ENCODE measurements around the gene SIL1. TPM values are rescaled to one million over a fixed set of nuclear protein-coding genes. Genes with fewer than 3 reads are reported as not detected.

SIL1 gene
- polyA plus RNA-seq, 1 experiment: 90.5 TPM

DNA sequence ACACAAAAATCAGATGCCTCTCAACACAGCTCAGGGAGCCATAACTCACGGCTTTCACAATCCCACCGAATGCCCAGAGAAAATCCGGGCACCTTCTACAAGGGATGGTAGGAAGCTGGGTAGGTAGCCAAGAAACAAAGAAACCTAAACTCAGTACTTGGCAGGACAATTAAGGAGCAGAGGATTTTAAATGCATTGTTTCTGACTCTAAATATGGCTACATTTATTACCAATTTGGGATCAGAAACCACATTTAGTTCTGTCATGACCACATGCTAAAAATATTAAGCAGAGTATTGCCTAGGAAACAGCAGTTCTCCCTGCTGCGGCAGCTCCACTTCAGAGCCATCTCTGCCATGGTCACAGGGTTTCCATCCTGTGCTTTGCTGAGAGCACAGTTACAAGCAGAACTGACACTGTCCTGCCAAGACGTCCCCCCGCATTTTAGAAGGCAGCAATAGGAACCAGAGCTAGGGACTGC, 57.5 kb downstream of the SIL1 start:
- no peaks in the 10 kb centered on the region for H3K36me3 ChIP-seq (ENCODE audit: control insufficient read depth, insufficient read depth, low read length)
- POLR2A ChIA-PET: no interaction called here
- TF ChIP-seq, protein P1, sequence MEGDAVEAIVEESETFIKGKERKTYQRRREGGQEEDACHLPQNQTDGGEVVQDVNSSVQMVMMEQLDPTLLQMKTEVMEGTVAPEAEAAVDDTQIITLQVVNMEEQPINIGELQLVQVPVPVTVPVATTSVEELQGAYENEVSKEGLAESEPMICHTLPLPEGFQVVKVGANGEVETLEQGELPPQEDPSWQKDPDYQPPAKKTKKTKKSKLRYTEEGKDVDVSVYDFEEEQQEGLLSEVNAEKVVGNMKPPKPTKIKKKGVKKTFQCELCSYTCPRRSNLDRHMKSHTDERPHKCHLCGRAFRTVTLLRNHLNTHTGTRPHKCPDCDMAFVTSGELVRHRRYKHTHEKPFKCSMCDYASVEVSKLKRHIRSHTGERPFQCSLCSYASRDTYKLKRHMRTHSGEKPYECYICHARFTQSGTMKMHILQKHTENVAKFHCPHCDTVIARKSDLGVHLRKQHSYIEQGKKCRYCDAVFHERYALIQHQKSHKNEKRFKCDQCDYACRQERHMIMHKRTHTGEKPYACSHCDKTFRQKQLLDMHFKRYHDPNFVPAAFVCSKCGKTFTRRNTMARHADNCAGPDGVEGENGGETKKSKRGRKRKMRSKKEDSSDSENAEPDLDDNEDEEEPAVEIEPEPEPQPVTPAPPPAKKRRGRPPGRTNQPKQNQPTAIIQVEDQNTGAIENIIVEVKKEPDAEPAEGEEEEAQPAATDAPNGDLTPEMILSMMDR (IDR thresholded peaks at IDR 0.05; ENCODE audit: insufficient read depth, low read depth, low read length): no peak
- no peak overlapping the region for H3K4me3 ChIP-seq (ENCODE audit: low read depth, low read length)
- DNase-seq (ENCODE audit: low read depth): peak; percentile 56
- no peaks in the 10 kb centered on the region for H3K27me3 ChIP-seq (ENCODE audit: control insufficient read depth, insufficient read depth, low read length)
- CTCF ChIA-PET: interaction anchor here (0.5 to 1.4 kb wide), 3 partner anchors 9 to 338 kb away, joined by 3 to 6 read pairs (median 4); no protein-coding TSS in a partner anchor

DNA sequence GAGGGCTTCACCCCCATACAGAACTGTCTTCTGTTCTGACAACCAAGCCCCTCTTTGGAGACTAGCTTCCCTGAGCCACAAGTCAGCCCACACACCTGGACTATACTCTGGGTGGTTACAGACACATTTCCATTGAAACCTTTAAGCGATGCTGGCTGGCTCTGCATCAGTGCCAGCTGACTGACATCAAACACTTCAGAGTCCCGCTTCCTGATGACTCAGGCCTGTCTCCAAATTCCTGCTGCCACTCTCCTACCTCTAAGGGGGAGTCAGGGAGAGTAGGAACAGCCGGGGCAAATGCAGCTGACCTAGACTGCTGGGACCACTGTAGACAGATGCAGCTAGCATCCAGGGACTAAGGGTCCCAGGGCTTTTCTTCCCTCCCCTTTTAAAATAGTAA, 59.4 kb downstream of the SIL1 start:
- Histone ChIP-seq H3K27me3 (ENCODE audit: control insufficient read depth, insufficient read depth, low read length) (no peaks in the 10 kb centered on the region), H3K4me3 (ENCODE audit: low read depth, low read length) (no peak overlapping the region), H3K36me3 (ENCODE audit: control insufficient read depth, insufficient read depth, low read length) (no peaks in the 10 kb centered on the region)
- DNase-seq (ENCODE audit: low read depth): no peak
- ChIA-PET CTCF (interaction anchor here (1.1 to 1.3 kb wide), 3 partner anchors 11 to 559 kb away, joined by 3 to 7 read pairs (median 4); no protein-coding TSS in a partner anchor), POLR2A (no interaction called here)
- TF ChIP-seq, protein P1 (IDR thresholded peaks at IDR 0.05; ENCODE audit: insufficient read depth, low read depth, low read length): no peak

DNA sequence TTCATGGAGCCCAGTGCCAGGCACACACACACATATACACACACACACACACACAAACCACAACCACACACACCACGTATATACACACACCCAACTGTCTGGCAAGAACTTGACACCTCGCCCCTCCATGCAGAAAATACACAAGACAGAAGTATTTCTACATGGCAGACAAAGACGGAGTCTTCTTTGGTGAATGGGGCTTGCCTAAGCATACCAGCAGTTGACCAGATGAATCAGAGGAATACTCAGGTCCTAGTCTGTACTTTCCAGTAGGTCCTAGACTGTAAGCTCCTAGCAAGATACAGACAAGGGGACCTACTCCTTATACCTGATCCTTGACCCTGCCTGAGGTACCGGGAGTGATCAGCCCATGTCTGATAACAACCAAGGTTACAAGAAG, 60.1 kb downstream of the SIL1 start:
- no peak for DNase-seq (ENCODE audit: low read depth)
- CTCF ChIA-PET: interaction anchor here (1.1 to 1.3 kb wide), 3 partner anchors 12 to 559 kb away, joined by 3 to 7 read pairs (median 4); no protein-coding TSS in a partner anchor
- TF ChIP-seq, protein P1 (IDR thresholded peaks at IDR 0.05; ENCODE audit: insufficient read depth, low read depth, low read length): no peak

DNA sequence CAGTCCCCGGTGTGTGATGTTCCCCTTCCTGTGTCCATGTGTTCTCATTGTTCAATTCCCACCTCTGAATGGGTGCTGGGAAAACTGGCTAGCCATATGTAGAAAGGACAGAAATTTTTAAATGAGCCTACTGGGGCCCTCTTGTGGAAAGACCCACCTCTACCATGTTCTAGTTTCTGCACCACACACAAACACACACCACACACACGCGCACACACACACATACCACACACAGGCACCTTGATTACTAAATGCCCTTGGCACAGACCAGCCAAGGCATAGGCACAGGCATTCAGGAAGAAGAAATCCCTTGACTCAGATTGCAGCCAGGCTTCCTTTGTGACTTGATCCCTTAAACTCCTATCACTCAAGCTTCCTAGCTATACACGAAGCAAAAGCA, 60.5 kb downstream of the SIL1 start:
- DNase-seq (ENCODE audit: low read depth): no peak
- TF ChIP-seq, protein P1 (IDR thresholded peaks at IDR 0.05; ENCODE audit: insufficient read depth, low read depth, low read length): peak; percentile 21; the same call in 1 of the 2 replicates
- Histone ChIP-seq H3K4me3 (ENCODE audit: low read depth, low read length) (no peak overlapping the region), H3K27me3 (ENCODE audit: control insufficient read depth, insufficient read depth, low read length) (no peaks in the 10 kb centered on the region), H3K36me3 (ENCODE audit: control insufficient read depth, insufficient read depth, low read length) (no peaks in the 10 kb centered on the region)
- ChIA-PET POLR2A (no interaction called here), CTCF (interaction anchor here (1.2 to 1.3 kb wide), 2 partner anchors 11 to 558 kb away, joined by 4 to 7 read pairs; no protein-coding TSS in a partner anchor)

More for the DNA sequence above, 60.1 kb downstream of the SIL1 start:
- Histone ChIP-seq H3K4me3 (ENCODE audit: low read depth, low read length) (no peak overlapping the region), H3K27me3 (ENCODE audit: control insufficient read depth, insufficient read depth, low read length) (no peaks in the 10 kb centered on the region), H3K36me3 (ENCODE audit: control insufficient read depth, insufficient read depth, low read length) (no peaks in the 10 kb centered on the region)
- POLR2A ChIA-PET: no interaction called here

DNA sequence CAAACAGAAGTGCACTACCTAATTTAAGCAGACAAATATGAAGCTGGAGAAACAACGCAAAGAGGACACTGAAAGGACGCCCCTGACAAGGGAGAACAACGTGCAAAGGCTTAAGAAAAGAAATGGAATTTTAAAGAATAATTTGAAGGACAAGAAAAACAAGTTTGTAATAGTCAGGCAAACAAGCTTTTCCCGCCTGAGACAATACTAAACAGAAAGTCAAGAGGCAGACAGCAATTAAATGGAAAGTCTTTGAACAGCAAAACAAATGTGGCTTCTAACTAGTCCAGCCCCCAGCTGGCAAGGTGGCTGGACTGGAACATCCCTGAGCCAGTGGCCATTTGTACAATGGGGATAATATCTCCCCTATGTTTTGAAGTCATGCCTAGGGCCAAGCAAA, 63.3 kb downstream of the SIL1 start:
- Histone ChIP-seq H3K36me3 (ENCODE audit: control insufficient read depth, insufficient read depth, low read length) (no peaks in the 10 kb centered on the region), H3K27me3 (ENCODE audit: control insufficient read depth, insufficient read depth, low read length) (no peaks in the 10 kb centered on the region), H3K4me3 (ENCODE audit: low read depth, low read length) (no peak overlapping the region)
- TF ChIP-seq, protein P1 (IDR thresholded peaks at IDR 0.05; ENCODE audit: insufficient read depth, low read depth, low read length): no peak
- DNase-seq (ENCODE audit: low read depth): no peak
- ChIA-PET CTCF (no interaction called here), POLR2A (no interaction called here)

All from BJ (cell line).